Measurements from ENCODE around the gene NFATC2IP.

- TF ChIP-seq PAX8 (CRISPR knock-in tag; IDR thresholded peaks at IDR 0.05; ENCODE audit: borderline replicate concordance): no peak
- TF ChIP-seq CTCF (CRISPR knock-in tag; IDR thresholded peaks at IDR 0.05): no peak
- no peak for TF ChIP-seq ARNTL (CRISPR knock-in tag; IDR thresholded peaks at IDR 0.05)
- no peak for TF ChIP-seq ZBTB33 (CRISPR knock-in tag; IDR thresholded peaks at IDR 0.05)
- no peak for TF ChIP-seq USF2 (IDR thresholded peaks at IDR 0.05; ENCODE audit: low read depth, low read length)
- no peak for TF ChIP-seq USF2 (CRISPR knock-in tag; IDR thresholded peaks at IDR 0.05; ENCODE audit: borderline replicate concordance)
- no peak for TF ChIP-seq MLLT10 (CRISPR knock-in tag; IDR thresholded peaks at IDR 0.05)
- no peak for TF ChIP-seq ZFP36 (IDR thresholded peaks at IDR 0.05; ENCODE audit: borderline replicate concordance, low read depth, low read length, partially characterized antibody)
- TF ChIP-seq CAMTA2 (CRISPR knock-in tag; IDR thresholded peaks at IDR 0.05; ENCODE audit: borderline replicate concordance): no peak
- TF ChIP-seq CHD4 (IDR thresholded peaks at IDR 0.05; ENCODE audit: borderline replicate concordance, low read length): no peak
- TF ChIP-seq CEBPB (IDR thresholded peaks at IDR 0.05; ENCODE audit: borderline replicate concordance, low read depth, low read length): no peak
- TF ChIP-seq POLR2A (IDR thresholded peaks at IDR 0.05; ENCODE audit: insufficient read depth in 1 of 2, low read depth in 2 of 2, low read length in 2 of 2): no peak
- TF ChIP-seq ZNF670 (CRISPR knock-in tag; IDR thresholded peaks at IDR 0.05; ENCODE audit: borderline replicate concordance): no peak
- TF ChIP-seq ZKSCAN1 (IDR thresholded peaks at IDR 0.05; ENCODE audit: low read length): no peak
- TF ChIP-seq ZNF335 (CRISPR knock-in tag; IDR thresholded peaks at IDR 0.05): no peak
These were observed 40.4 kb upstream of the NFATC2IP start for GRCh38 chr16:28910086-28911031.

Measured in HepG2 (cell line).